Measurements from ENCODE around the gene TNRC6C. TPM values are rescaled to one million over a fixed set of nuclear protein-coding genes. Genes with fewer than 3 reads are reported as not detected.
"Not testable (repeated sequence)": the region's sequence is repeated elsewhere in the genome, so short reads cannot be mapped to it uniquely, and the experiment has no call there.

TNRC6C gene
- total RNA-seq, 1 donor from 2014 or later: 22.4 TPM

GRCh38 chr17:78113804-78114785 lies 155.6 kb downstream of the TNRC6C start:
- H3K4me1 ChIP-seq: peaks cover 19% of the 10 kb centered on the region
- no peak for TF ChIP-seq CTCF (IDR thresholded peaks at IDR 0.05)
- H3K4me3 ChIP-seq: no peak overlapping the region
- no peaks in the 10 kb centered on the region for H3K27me3 ChIP-seq (ENCODE audit: low read depth)
- intact Hi-C loops (cut with DNase I): no loop called here
- H3K9me3 ChIP-seq: no peaks in the 10 kb centered on the region
- no peak overlapping the region for H3K27ac ChIP-seq
- peaks cover 67% of the 10 kb centered on the region for H3K36me3 ChIP-seq
- ATAC-seq (no peak), DNase-seq (no peak)

GRCh38 chr17:78114831-78115723 lies 156.6 kb downstream of the TNRC6C start:
- Histone ChIP-seq H3K9me3 (no peaks in the 10 kb centered on the region), H3K4me1 (peaks cover 19% of the 10 kb centered on the region), H3K36me3 (peaks cover 63% of the 10 kb centered on the region), H3K27me3 (ENCODE audit: low read depth) (no peaks in the 10 kb centered on the region), H3K27ac (no peak overlapping the region), H3K4me3 (no peak overlapping the region)
- no peak for DNase-seq
- ATAC-seq: no peak
- TF ChIP-seq CTCF (IDR thresholded peaks at IDR 0.05): no peak
- intact Hi-C loops (cut with DNase I): no loop called here

- H3K9me3 ChIP-seq; intact Hi-C loops (cut with DNase I); H3K4me3 ChIP-seq; H3K27me3 ChIP-seq (ENCODE audit: low read depth); H3K27ac ChIP-seq; ATAC-seq; DNase-seq: not testable (repeated sequence)
- H3K36me3 ChIP-seq: peaks cover 61% of the 10 kb centered on the region
- H3K4me1 ChIP-seq: peaks cover 19% of the 10 kb centered on the region
Observed at GRCh38 chr17:78115803-78116202, 157.3 kb downstream of the TNRC6C start.

- no peak for ATAC-seq
- intact Hi-C loops (cut with DNase I): no loop called here
- H3K9me3 ChIP-seq: no peaks in the 10 kb centered on the region
- no peaks in the 10 kb centered on the region for H3K27me3 ChIP-seq (ENCODE audit: low read depth)
- H3K27ac ChIP-seq: no peak overlapping the region
- H3K4me1 ChIP-seq: peaks cover 19% of the 10 kb centered on the region
- no peak for DNase-seq
- no peak overlapping the region for H3K4me3 ChIP-seq
- H3K36me3 ChIP-seq: peaks cover 60% of the 10 kb centered on the region
- no peak for TF ChIP-seq CTCF (IDR thresholded peaks at IDR 0.05)
Observed at GRCh38 chr17:78116411-78116810, 157.9 kb downstream of the TNRC6C start.

GRCh38 chr17:78117027-78117981 lies 158.8 kb downstream of the TNRC6C start:
- intact Hi-C loops (cut with DNase I): no loop called here
- DNase-seq (no peak), ATAC-seq (peak; percentile 5 to 38)
- H3K9me3 ChIP-seq: no peaks in the 10 kb centered on the region
- H3K27me3 ChIP-seq (ENCODE audit: low read depth): no peaks in the 10 kb centered on the region
- H3K4me1 ChIP-seq: peaks cover 24% of the 10 kb centered on the region
- H3K27ac ChIP-seq: no peak overlapping the region
- peak; percentile 39 for TF ChIP-seq CTCF (IDR thresholded peaks at IDR 0.05)
- H3K36me3 ChIP-seq: peaks cover 60% of the 10 kb centered on the region
- H3K4me3 ChIP-seq: no peak overlapping the region
